Neural progenitor cell (in vitro differentiated cells): ENCODE results near the gene QSOX1. TPM values are rescaled to one million over a fixed set of nuclear protein-coding genes. Genes with fewer than 3 reads are reported as not detected.

Experiments used
- DNase-seq: peaks from one replicate; pipeline ENCODE4 v3.0.0-alpha.2; 2016; ENCODE audit warnings: low spot score
- H2AFZ ChIP-seq: fragments of 200-600 bp; sonication (generic); replicated peaks from 2 replicates; pipeline ENCODE4 v1.6.1; 2016; ENCODE audit warnings: antibody characterized with exemption
- H3F3A ChIP-seq: fragments of 200-600 bp; sonication (generic); 2 replicates; pipeline ENCODE4 v1.6.1; 2016; ENCODE audit warnings: antibody characterized with exemption, low read depth
- H3K27ac ChIP-seq: fragments of 200-600 bp; sonication (generic); 2 replicates; pipeline ENCODE4 v1.5.1; 2016; ENCODE audit warnings: mild to moderate bottlenecking
- H3K27me3 ChIP-seq: fragments of 200-600 bp; sonication (generic); 2 replicates; pipeline ENCODE4 v1.6.1; 2016; ENCODE audit warnings: mild to moderate bottlenecking, moderate library complexity
- H3K36me3 ChIP-seq: fragments of 200-600 bp; sonication (generic); 2 replicates; pipeline ENCODE4 v1.5.1; 2016
- H3K4me1 ChIP-seq: fragments of 200-600 bp; sonication (generic); 2 replicates; pipeline ENCODE4 v1.6.1; 2016; ENCODE audit warnings: mixed run types
- H3K4me2 ChIP-seq: fragments of 200-600 bp; sonication (generic); 2 replicates; pipeline ENCODE4 v1.6.1; 2016
- H3K4me3 ChIP-seq: fragments of 200-600 bp; sonication (generic); 2 replicates; pipeline ENCODE4 v1.5.1; 2016
- H3K79me2 ChIP-seq: fragments of 200-600 bp; sonication (generic); 2 replicates; pipeline ENCODE4 v1.6.1; 2016; ENCODE audit warnings: low read depth
- H3K9ac ChIP-seq: fragments of 200-600 bp; sonication (generic); 2 replicates; pipeline ENCODE4 v1.6.1; 2016
- H3K9me3 ChIP-seq: fragments of 200-600 bp; sonication (generic); 2 replicates; pipeline ENCODE4 v1.5.1; 2016; ENCODE audit warnings: low read depth
- H4K20me1 ChIP-seq: fragments of 200-600 bp; sonication (generic); 2 replicates; pipeline ENCODE4 v1.6.1; 2016; ENCODE audit warnings: low read depth
- H3K27ac Mint-ChIP-seq: 3 replicates; pipeline ENCODE4 v1.8.0; 2021; ENCODE audit warnings: mixed read lengths
- H3K27me3 Mint-ChIP-seq: 2 replicates; pipeline ENCODE4 v1.8.0; 2022; ENCODE audit warnings: low read depth, mild to moderate bottlenecking, inconsistent platforms, moderate library complexity, mixed read lengths; ENCODE audit not compliant: insufficient read depth
- H3K36me3 Mint-ChIP-seq: 3 replicates; pipeline ENCODE4 v1.8.0; 2021; ENCODE audit warnings: mixed read lengths
- H3K4me1 Mint-ChIP-seq: 3 replicates; pipeline ENCODE4 v1.8.0; 2021; ENCODE audit warnings: mixed read lengths
- H3K4me3 Mint-ChIP-seq: 3 replicates; pipeline ENCODE4 v1.8.0; 2021; ENCODE audit warnings: mild to moderate bottlenecking, moderate library complexity, mixed read lengths
- H3K9me3 Mint-ChIP-seq: 3 replicates; pipeline ENCODE4 v1.8.0; 2020; ENCODE audit warnings: mixed read lengths
- CTCF ChIP-seq: fragments of 200-600 bp; sonication (generic); IDR thresholded peaks from 2 replicates; pipeline ENCODE4 v1.5.1; 2017; ENCODE audit warnings: antibody characterized with exemption, mild to moderate bottlenecking
- EZH2 ChIP-seq: fragments of 200-600 bp; sonication (generic); IDR thresholded peaks from 2 replicates; pipeline ENCODE4 v1.6.1; 2017; ENCODE audit warnings: antibody characterized with exemption, mild to moderate bottlenecking, moderate library complexity
- EZH2phosphoT487 ChIP-seq: fragments of 200-600 bp; sonication (generic); IDR thresholded peaks from 2 replicates; pipeline ENCODE4 v1.6.1; 2017; ENCODE audit warnings: antibody characterized with exemption
- total RNA-seq: library from RNA; depleted of rRNA; stranded (reverse); fragments of >200 nt; gene quantifications from 2 replicates; pipeline ENCODE4 v1.2.3, GENCODE V29; 2015; ENCODE audit warnings: low replicate concordance

Gene QSOX1
- total RNA-seq, 1 donor from 2014 or later, result 13.6 TPM

- TF ChIP-seq CTCF, result no peak
- no peak for TF ChIP-seq EZH2
- H3K4me1 Mint-ChIP-seq, result peaks cover 5% of the 10 kb centered on the region
- no peak overlapping the region for H3K27ac ChIP-seq
- H3K79me2 ChIP-seq, result no peaks in the 10 kb centered on the region
- H3K4me1 ChIP-seq, result no peaks in the 10 kb centered on the region
- H3K27ac Mint-ChIP-seq, result no peak overlapping the region
- no peak for DNase-seq
- no peaks in the 10 kb centered on the region for H3K9me3 Mint-ChIP-seq
- H4K20me1 ChIP-seq, result no peaks in the 10 kb centered on the region
- H3K9ac ChIP-seq, result no peak overlapping the region
- H3K27me3 ChIP-seq, result no peaks in the 10 kb centered on the region
- H2AFZ ChIP-seq, result no peak overlapping the region
- H3K9me3 ChIP-seq, result no peaks in the 10 kb centered on the region
- no peaks in the 10 kb centered on the region for H3K36me3 Mint-ChIP-seq
- no peak overlapping the region for H3K4me3 Mint-ChIP-seq
- no peak overlapping the region for H3K4me3 ChIP-seq
- no peak overlapping the region for H3K4me2 ChIP-seq
- H3K27me3 Mint-ChIP-seq, result peaks cover 11% of the 10 kb centered on the region
- H3K36me3 ChIP-seq, result no peaks in the 10 kb centered on the region
- H3F3A ChIP-seq, result no peaks in the 10 kb centered on the region
These were observed 92.9 kb downstream of the QSOX1 start for GRCh38 chr1:180247580-180247979.

DNA sequence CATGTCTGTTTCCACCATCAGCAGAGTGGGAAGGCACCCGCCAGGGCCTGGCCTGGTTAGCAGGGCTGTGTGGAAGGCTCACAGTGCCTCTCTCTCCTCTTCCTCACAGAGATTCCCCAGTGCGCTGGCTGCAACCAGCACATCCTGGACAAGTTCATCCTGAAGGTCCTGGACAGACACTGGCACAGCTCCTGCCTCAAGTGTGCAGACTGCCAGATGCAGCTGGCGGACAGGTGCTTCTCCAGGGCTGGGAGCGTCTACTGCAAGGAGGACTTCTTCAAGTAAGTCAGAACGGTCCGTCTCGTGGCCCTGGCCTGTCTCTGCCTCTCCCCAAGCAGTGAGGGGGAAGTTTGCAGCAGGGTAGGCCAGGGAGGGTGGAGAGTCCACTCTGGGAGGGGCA is 93.5 kb downstream of the QSOX1 start:
- no peak overlapping the region for H3K9ac ChIP-seq
- Mint-ChIP-seq H3K9me3 (no peaks in the 10 kb centered on the region), H3K4me3 (no peak overlapping the region), H3K4me1 (peaks cover 8% of the 10 kb centered on the region), H3K27me3 (peaks cover 8% of the 10 kb centered on the region), H3K36me3 (no peaks in the 10 kb centered on the region), H3K27ac (no peak overlapping the region)
- H3K27ac ChIP-seq, result no peak overlapping the region
- no peaks in the 10 kb centered on the region for H3K27me3 ChIP-seq
- no peak for DNase-seq
- TF ChIP-seq EZH2phosphoT487, result no peak
- TF ChIP-seq EZH2, result no peak
- no peak for TF ChIP-seq CTCF
- H3K9me3 ChIP-seq, result no peaks in the 10 kb centered on the region
- H3K4me2 ChIP-seq, result no peak overlapping the region
- H3K36me3 ChIP-seq, result no peaks in the 10 kb centered on the region
- H3K4me1 ChIP-seq, result no peaks in the 10 kb centered on the region
- H4K20me1 ChIP-seq, result no peaks in the 10 kb centered on the region
- H3K4me3 ChIP-seq, result no peak overlapping the region
- no peaks in the 10 kb centered on the region for H3F3A ChIP-seq
- H3K79me2 ChIP-seq, result no peaks in the 10 kb centered on the region
- no peak overlapping the region for H2AFZ ChIP-seq

DNA sequence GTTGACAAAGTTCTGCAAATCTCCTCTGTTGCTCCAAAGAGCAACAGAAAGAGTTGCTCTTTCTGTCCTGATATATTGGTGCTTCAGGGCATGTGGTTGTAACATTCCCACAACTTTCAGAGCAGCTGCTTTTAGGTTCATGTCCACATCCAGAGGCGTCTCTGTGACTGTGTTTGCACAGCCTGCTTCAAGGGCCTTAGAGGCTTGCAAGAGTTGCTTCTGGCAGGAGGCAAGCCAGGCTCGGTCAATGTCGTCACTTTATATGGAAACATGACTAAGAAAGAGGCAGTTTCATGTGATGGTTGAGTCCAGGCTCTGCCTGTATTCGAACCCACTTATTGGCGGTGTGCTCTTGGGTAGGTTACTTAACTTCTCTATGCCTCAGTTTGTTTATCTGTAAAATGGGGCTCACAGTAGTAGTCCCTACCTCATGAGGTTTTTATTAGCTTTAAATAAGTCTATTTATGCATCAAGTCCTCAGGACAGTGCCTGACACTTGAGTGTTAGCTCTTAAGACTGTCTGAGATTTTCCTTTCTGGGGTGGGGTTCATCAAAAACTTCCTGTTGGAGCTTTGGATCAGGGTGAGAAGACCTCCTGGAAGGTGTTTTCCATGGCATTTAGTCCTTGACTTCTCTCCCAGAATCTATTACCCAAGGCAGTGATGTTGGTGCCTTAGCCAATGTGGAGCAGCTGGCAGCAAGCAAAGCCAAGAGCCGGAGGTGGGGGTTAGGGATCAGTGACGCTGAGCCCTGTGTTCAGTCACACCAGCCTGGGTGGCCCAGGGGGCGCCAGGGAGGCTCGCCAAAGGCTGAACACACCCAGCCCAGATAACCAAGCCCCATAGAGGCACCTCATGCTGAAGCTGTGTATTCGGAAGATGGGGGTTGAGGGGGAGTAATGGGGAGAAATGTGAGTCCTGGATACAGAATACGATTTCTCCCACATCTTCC is 94.3 kb downstream of the QSOX1 start:
- Mint-ChIP-seq H3K4me1 (peaks cover 10% of the 10 kb centered on the region), H3K9me3 (no peaks in the 10 kb centered on the region), H3K4me3 (no peak overlapping the region), H3K27me3 (peaks cover 7% of the 10 kb centered on the region), H3K27ac (no peak overlapping the region), H3K36me3 (no peaks in the 10 kb centered on the region)
- H3K79me2 ChIP-seq, result no peaks in the 10 kb centered on the region
- no peaks in the 10 kb centered on the region for H3K9me3 ChIP-seq
- no peak overlapping the region for H2AFZ ChIP-seq
- no peaks in the 10 kb centered on the region for H4K20me1 ChIP-seq
- no peak overlapping the region for H3K27ac ChIP-seq
- H3K4me3 ChIP-seq, result no peak overlapping the region
- H3K27me3 ChIP-seq, result no peaks in the 10 kb centered on the region
- no peaks in the 10 kb centered on the region for H3K4me1 ChIP-seq
- H3K4me2 ChIP-seq, result no peak overlapping the region
- peak; percentile 72 for DNase-seq
- no peaks in the 10 kb centered on the region for H3F3A ChIP-seq
- no peak overlapping the region for H3K9ac ChIP-seq
- TF ChIP-seq CTCF (peak; percentile 47), EZH2 (no peak)
- no peaks in the 10 kb centered on the region for H3K36me3 ChIP-seq
